ENCODE measurements around the gene KLK15. TPM values are rescaled to one million over a fixed set of nuclear protein-coding genes. Genes with fewer than 3 reads are reported as not detected.

Gene KLK15
- total RNA-seq, 2 donors from 2014 or later: not detected

DNA sequence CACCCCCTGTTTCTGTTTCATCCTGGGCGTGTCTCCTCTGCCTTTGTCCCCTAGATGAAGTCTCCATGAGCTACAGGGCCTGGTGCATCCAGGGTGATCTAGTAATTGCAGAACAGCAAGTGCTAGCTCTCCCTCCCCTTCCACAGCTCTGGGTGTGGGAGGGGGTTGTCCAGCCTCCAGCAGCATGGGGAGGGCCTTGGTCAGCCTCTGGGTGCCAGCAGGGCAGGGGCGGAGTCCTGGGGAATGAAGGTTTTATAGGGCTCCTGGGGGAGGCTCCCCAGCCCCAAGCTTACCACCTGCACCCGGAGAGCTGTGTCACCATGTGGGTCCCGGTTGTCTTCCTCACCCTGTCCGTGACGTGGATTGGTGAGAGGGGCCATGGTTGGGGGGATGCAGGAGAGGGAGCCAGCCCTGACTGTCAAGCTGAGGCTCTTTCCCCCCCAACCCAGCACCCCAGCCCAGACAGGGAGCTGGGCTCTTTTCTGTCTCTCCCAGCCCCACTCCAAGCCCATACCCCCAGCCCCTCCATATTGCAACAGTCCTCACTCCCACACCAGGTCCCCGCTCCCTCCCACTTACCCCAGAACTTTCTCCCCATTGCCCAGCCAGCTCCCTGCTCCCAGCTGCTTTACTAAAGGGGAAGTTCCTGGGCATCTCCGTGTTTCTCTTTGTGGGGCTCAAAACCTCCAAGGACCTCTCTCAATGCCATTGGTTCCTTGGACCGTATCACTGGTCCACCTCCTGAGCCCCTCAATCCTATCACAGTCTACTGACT, 21.4 kb upstream of the KLK15 start, which contains the start of gene KLK3:
Gene KLK3, plus strand, starts transcription at position 280 of the 775 bp plus-strand sequence. Its CDS starts 41 bp downstream, at position 321.
- H3K36me3 Mint-ChIP-seq: no peaks in the 10 kb centered on the region
- H3K27ac Mint-ChIP-seq: peak within 1 kb of the TSS in 1 of 2 donors; percentile 11
- DNase-seq (ENCODE audit: low spot score in 2 of 2): no peak
- H3K9me3 Mint-ChIP-seq: no peaks in the 10 kb centered on the region
- no peak for ATAC-seq

DNA sequence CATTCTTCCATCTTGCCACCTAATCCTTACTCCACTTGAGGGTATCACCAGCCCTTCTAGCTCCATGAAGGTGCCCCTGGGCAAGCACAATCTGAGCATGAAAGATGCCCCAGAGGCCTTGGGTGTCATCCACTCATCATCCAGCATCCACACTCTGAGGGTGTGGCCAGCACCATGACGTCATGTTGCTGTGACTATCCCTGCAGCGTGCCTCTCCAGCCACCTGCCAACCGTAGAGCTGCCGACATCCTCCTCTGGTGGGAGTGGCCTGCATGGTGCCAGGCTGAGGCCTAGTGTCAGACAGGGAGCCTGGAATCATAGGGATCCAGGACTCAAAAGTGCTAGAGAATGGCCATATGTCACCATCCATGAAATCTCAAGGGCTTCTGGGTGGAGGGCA, 18.2 kb upstream of the KLK15 start:
- DNase-seq (ENCODE audit: low spot score in 2 of 2) (peak in 1 of 2 donors; percentile 39), ATAC-seq (no peak)
- no peak overlapping the region for H3K27ac Mint-ChIP-seq
- no peaks in the 10 kb centered on the region for H3K36me3 Mint-ChIP-seq
- H3K9me3 Mint-ChIP-seq: no peaks in the 10 kb centered on the region

DNA sequence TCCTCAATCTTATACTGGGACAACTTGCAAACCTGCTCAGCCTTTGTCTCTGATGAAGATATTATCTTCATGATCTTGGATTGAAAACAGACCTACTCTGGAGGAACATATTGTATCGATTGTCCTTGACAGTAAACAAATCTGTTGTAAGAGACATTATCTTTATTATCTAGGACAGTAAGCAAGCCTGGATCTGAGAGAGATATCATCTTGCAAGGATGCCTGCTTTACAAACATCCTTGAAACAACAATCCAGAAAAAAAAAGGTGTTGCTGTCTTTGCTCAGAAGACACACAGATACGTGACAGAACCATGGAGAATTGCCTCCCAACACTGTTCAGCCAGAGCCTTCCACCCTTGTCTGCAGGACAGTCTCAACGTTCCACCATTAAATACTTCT, 17.4 kb upstream of the KLK15 start:
- Mint-ChIP-seq H3K27ac (no peak overlapping the region), H3K36me3 (no peaks in the 10 kb centered on the region), H3K9me3 (no peaks in the 10 kb centered on the region)
- ATAC-seq (no peak), DNase-seq (ENCODE audit: low spot score in 2 of 2) (no peak)

DNA sequence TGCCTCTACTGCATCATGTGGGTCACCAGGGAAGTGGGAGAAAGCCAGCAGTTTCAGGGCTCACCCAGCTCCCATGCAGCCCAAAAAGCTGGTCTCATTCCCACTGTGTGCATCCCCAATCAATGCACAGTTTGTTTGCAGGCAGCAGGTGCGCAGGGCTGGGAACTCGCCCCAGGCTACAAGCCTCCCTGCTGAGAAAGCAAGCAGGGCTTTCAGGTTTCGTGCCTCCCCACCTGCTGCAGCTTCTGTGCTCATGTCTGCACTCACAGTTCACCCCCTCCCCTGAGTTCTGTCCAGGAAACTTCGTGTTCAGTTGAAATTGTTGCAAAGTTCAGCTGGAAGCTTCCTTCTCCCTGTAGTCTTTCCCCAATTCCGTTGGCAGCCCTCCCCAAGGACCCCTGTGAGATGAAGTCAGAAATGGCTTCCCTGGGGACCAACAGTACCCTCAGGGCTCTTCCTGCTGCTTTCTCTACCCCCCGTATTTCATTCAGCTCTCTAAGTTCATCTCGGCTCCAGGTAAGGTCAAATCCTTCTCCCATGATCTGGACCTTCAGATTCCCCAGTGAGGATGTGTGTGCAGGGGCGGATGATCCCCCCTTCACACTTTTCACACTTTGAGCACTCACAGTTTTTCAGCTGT, 11.0 kb upstream of the KLK15 start:
- DNase-seq (ENCODE audit: low spot score in 2 of 2) (no peak), ATAC-seq (no peak)
- Mint-ChIP-seq H3K9me3 (peaks cover 6 to 16% of the 10 kb centered on the region in 2 donors), H3K36me3 (peaks cover 11 to 12% of the 10 kb centered on the region in 2 donors), H3K27ac (no peak overlapping the region)

DNA sequence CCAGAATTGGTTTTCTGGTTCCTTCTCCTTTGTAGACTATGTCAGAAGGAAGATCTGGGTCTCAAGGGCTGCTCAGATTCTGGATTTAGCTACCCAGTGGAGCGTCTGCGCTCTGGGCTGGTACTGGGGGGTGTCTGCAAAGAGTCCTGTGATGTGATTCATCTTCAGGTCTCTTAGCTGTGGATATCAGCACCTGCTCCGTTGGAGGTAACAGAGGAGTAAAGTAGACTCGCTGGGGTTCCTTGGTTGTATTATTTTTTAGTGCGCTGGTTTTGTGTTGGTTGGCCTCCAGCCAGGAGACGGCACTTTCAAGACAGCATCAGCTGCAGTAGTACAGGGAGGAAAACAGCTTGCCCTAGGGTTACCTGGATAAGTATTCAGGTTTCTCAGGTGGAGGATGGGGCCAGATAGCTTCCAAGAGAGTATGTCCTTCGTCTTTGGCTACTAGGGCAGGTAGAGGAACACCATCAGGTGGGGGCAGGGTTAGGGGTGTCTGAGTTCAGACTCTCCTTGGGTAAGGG, 10.4 kb upstream of the KLK15 start:
- no peak for ATAC-seq
- Mint-ChIP-seq H3K36me3 (peaks cover 11 to 12% of the 10 kb centered on the region in 2 donors), H3K27ac (no peak overlapping the region), H3K9me3 (peaks cover 6 to 16% of the 10 kb centered on the region in 2 donors)
- no peak for DNase-seq (ENCODE audit: low spot score in 2 of 2)

DNA sequence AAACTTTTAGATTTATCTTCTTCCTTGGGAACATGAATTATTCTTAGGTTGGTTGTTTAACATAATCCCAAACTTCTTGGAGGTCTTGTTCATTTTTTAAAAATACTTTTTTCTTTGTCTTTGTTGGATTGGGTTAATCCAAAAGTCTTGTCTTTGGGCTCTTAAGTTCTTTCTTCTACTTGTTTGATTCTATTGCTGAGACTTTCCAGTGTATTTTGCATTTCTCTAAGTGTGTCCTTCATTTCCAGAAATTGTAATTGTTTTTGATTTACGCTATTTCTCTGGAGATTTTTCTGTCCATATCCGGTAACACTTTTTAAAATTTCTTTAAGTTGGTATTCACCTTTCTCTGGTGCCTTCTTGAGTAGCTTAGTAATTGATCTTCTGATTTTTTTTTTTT, 9.8 kb upstream of the KLK15 start:
- ATAC-seq (no peak), DNase-seq (ENCODE audit: low spot score in 2 of 2) (no peak)
- Mint-ChIP-seq H3K36me3 (peaks cover 11 to 12% of the 10 kb centered on the region in 2 donors), H3K9me3 (peaks cover 6 to 16% of the 10 kb centered on the region in 2 donors), H3K27ac (no peak overlapping the region)

DNA sequence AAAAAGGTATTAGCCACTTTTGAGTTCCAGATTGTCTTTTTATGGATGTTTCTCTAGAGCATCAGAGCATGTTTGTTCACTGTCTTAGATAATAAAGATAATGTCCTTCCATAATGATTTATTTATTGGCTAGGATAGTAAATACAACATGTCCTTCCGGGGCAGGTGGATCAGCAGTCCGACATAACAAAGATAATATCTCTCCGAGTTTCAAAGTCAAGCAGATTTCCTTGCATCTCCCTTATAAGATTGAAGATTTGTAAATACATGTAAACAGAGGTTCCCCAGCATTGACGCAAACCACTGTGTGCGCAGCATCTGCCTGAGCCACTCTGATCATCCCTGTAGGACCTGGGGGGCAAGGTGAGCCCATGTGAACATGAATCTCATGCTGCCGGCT, 8.8 kb upstream of the KLK15 start:
- H3K27ac Mint-ChIP-seq: no peak overlapping the region
- ATAC-seq (no peak), DNase-seq (ENCODE audit: low spot score in 2 of 2) (no peak)
- peaks cover 6 to 16% of the 10 kb centered on the region in 2 donors for H3K9me3 Mint-ChIP-seq
- peaks cover 11 to 12% of the 10 kb centered on the region in 2 donors for H3K36me3 Mint-ChIP-seq

DNA sequence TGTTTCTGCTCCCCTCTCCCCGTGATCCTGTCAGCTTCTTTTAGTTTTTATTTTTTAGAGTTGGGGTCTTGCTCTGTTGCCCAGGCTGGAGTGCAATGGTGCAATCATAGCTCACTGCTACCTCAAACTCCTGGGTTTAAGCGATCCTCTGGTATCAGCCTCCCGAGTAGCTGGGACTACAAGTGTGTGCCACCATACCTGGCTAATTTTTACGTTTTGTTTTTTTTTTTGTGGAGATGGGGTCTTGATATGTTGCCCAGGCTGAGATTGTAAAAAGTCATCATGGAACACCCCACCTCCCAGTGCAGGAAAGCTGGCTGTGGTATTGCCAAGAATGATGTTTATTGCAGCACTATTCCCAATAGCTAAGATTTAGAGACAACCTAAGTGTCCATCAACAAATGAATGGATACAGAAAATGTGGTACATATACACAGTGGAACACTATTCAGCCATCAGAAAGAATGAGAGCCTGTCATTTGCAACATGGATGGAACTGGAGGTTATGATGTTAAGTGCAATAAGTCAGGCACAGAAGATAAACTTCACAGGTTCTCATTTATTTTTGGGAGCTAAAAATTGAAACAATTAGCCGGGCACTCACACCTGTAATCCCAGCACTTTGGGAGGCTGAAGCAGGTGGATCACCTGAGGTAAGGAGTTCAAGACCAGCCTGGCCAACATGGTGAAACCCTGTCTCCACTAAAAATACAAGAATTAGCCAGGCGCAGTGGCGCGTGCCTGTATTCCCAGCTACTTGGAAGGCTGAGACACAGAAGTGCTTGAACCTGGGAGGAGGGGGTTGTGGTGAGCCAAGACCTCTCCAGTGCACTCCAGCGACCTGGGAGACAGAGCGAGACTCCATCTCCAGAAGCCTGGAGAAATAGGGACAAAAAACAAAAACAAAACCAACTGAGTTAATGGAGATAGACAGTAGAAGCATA, 6.6 kb upstream of the KLK15 start:
- peaks cover 11 to 12% of the 10 kb centered on the region in 2 donors for H3K36me3 Mint-ChIP-seq
- H3K9me3 Mint-ChIP-seq: peaks cover 6 to 16% of the 10 kb centered on the region in 2 donors
- ATAC-seq: no peak
- no peak overlapping the region for H3K27ac Mint-ChIP-seq
- no peak for DNase-seq (ENCODE audit: low spot score in 2 of 2)

DNA sequence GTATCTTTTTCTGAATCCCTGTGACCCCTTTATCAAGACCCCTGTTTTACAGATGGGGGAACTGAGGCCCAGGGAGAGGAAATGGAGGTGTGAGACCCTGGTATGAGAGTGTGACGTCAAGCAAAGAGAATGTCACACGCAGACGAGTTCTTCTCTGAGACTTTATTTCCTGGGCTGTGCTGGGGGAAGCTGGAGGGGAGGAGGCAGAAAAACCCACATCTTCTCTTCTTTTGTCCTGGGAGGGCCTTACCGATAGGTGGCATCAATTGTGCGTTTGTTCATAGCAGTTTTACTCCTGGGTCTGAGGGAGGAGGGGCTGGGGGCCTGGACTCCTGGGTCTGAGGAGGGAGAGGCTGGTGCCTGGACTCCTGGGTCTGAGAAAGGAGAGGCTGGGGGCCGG, 4.9 kb upstream of the KLK15 start:
- peaks cover 2% of the 10 kb centered on the region in 2 donors for H3K9me3 Mint-ChIP-seq
- DNase-seq (ENCODE audit: low spot score in 2 of 2): no peak
- no peak overlapping the region for H3K27ac Mint-ChIP-seq
- H3K36me3 Mint-ChIP-seq: peaks cover 1 to 2% of the 10 kb centered on the region in 2 donors
- ATAC-seq: no peak

DNA sequence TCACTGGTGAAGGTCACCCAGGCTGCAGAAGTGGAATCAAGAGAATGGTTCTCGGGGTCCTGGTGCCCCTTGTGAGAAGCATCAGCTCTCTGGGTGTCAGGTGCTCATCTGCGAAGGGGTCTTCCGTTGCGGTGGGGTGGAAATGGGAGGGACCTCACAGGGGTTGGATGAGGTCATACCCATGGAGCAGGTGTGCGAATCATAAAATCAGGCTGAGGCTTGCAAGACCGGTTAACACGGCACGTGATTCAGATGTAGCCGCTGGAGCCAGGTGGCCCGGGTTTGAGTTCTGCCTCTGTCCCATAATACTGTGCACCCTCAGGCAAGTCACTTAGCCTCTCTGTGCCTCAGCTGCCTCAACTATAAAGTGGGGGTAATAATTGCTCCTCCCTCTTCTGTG, 3.9 kb upstream of the KLK15 start:
- no peak for DNase-seq (ENCODE audit: low spot score in 2 of 2)
- ATAC-seq: no peak
- Mint-ChIP-seq H3K9me3 (no peaks in the 10 kb centered on the region), H3K27ac (no peak overlapping the region), H3K36me3 (no peaks in the 10 kb centered on the region)

DNA sequence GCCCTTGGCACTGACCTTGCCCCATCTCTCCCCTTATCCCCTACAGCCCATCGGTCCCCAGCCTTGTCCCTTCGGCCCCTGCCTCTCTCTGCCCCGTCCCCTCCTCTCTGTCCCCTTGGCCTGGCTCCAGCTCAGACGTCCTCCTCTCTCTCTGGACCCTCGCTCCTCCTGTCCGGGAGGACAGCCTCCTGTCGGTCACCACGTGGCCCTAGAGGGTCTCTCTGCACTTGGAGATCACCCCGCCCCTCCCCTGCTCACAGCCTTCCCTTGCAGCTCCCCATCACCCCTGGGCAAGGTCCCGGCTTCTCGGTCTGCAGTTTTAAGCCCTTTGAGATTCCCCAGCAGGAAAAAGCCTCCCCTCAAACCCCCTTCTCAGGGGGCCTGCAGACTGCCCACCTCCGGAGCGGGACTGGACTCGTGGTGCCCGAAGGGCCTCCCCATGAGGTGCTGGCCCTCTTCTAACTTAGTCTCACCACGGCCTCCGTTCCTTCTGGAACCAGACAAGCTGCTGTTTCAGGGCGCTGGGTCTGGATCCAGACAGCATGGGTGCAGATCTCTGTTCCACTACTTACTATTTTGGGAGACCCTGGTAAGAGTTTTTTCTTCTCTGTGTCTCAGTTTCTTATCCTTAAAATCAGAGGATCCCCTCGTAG, 3.3 kb upstream of the KLK15 start:
- Mint-ChIP-seq H3K9me3 (no peaks in the 10 kb centered on the region), H3K27ac (no peak overlapping the region), H3K36me3 (no peaks in the 10 kb centered on the region)
- DNase-seq (ENCODE audit: low spot score in 2 of 2): no peak
- no peak for ATAC-seq

DNA sequence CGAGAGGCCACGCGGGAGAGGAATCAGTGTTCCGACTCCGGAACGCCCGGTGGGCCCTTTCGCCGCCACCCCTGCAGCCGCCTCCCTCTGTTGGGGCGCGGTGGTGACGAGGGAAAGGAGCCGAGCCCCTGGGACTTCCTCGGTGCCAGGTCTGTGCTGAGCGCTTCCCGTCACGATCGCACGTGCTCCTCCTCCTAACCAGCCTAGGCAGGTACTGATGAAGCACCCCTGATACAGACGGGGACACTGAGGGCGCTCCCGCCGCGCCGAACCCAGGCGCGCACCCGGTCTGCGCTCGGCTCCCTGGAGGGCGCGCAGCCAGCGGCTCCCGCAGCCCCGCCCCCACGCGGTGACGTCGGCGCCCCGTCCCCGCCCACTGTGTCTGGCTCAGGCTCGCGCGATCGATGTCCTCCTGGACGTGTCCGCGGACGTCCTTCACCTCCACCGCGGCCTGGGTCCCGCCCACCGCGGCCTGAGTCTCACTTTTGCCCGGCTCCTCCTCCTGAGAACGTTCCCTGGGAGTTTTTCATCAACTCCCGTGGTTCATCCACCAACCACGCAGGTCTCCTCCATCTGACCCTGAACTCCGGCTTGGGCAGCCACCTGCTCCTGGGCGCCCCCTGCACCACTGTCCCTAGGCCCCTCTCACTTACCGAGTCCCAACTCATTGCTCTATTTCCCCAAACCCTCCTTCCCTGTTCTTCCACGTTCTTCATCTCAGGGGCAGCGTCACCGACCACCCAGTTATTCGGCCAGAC, 2.6 kb upstream of the KLK15 start:
- Mint-ChIP-seq H3K36me3 (no peaks in the 10 kb centered on the region), H3K27ac (no peak overlapping the region), H3K9me3 (no peaks in the 10 kb centered on the region)
- ATAC-seq: peak; percentile 96 to 97
- peak; percentile 73 to 90 for DNase-seq (ENCODE audit: low spot score in 2 of 2)

DNA sequence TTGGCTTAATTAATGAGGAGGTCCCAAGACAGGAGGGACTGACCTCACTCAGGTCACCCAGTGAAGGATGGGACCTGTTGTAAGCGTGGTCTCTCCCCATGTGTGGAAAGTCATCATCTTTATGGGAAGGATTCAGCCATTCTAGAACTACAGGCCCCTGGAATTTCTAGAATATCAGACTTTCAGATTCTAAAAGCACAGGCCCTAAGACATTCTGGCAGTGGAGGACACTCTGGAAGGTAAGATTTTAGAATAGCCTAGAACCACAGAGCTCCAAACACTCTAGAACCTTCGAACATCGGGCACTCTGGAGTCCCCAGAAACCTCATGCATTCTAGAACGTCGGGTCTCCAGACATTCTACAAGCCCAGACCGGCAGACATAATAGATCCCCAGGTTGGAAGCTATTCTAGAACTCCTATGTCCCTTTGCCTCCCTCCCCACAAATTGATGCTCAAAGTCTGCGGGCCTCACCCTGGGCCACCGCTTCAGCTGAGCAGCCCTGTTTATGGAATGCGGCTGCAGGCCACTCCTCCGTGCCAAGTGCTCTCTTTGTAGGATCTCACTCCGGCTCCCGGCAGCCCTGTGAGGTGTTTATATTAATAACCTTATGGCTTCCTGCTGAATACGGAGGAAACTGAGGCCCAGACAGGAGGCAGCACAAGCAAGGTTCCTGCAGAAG, 1.9 kb upstream of the KLK15 start:
- ATAC-seq: peak in 1 of 2 donors; percentile 8

DNA sequence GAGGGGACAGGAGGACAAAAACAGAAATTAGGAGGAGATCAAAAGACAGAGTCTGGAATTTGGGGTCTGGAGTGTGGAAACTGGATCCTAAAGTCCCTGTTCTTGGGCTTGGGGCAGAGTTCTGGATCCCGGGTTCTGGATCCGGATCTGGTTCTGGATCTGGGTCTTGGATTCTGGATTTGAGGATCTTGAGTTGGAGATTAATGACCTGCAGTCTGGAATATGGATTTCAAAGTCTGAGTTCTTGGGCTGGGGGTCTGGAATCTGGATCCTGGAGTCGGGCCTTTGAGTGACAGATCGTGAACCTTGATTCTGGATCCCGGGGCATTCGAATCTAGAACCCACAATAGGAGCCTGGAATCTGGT, 411 bp upstream of the KLK15 start:
- Mint-ChIP-seq H3K9me3 (no peaks in the 10 kb centered on the region), H3K27ac (no peak overlapping the region), H3K36me3 (no peaks in the 10 kb centered on the region)
- no peak for ATAC-seq
- DNase-seq (ENCODE audit: low spot score in 2 of 2): no peak

More for the DNA sequence above, 1.9 kb upstream of the KLK15 start:
- Mint-ChIP-seq H3K36me3 (no peaks in the 10 kb centered on the region), H3K9me3 (no peaks in the 10 kb centered on the region), H3K27ac (no peak overlapping the region)
- no peak for DNase-seq (ENCODE audit: low spot score in 2 of 2)

DNA sequence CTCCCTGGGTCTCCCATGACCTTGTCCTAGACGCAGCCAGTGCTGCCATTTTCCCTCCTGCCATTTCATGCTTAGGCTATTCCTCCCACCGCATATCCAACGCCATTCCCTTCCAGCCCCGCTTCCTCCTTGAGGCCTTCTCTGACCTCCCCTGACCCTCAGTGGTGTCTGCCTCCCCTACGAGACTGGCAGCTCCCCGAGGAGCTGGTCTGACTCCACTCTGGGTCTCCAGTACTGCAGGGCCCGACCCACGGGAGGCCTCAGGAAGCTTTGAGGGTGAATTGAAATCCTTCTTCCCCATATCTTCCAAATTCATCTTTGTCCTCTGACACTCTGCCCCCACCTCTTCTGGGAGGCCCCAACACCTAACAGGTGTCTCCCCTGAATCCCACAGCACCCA, 708 bp downstream of the KLK15 start:
- Mint-ChIP-seq H3K9me3 (no peaks in the 10 kb centered on the region), H3K36me3 (no peaks in the 10 kb centered on the region), H3K27ac (peak overlapping the region in 1 of 2 donors; percentile 76)
- no peak for DNase-seq (ENCODE audit: low spot score in 2 of 2)
- no peak for ATAC-seq

All from activated naive CD4-positive, alpha-beta T cell treated with anti-CD3 and anti-CD28 coated beads, Interleukin-2, amount 50 U/mL, for 72 hours (primary cell).